Cerebellar nuclear complex (tissue), 1 donor: ENCODE measurements around the gene TMEM161B.
"Not testable (repeated sequence)": the region's sequence is repeated elsewhere in the genome, so short reads cannot be mapped to it uniquely, and the experiment has no call there.

Source experiments
- DNase-seq, 2 experiments: peaks; one replicate each; lab custom pipeline; 2025; lab: John Stamatoyannopoulos, UW

TMEM161B gene

GRCh38 chr5:88248743-88249540 lies 19.7 kb downstream of the TMEM161B start:
- DNase-seq, result no peak

- DNase-seq, result no peak
These were observed 20.6 kb downstream of the TMEM161B start for GRCh38 chr5:88248094-88248493.

GRCh38 chr5:88245893-88246244 lies 22.8 kb downstream of the TMEM161B start:
- no peak for DNase-seq

GRCh38 chr5:88245241-88245892 lies 23.3 kb downstream of the TMEM161B start:
- DNase-seq, result no peak

GRCh38 chr5:88244686-88245085 lies 24.0 kb downstream of the TMEM161B start:
- no peak for DNase-seq

- not testable (repeated sequence) for DNase-seq
These were observed 25.2 kb downstream of the TMEM161B start for GRCh38 chr5:88243493-88243892.

GRCh38 chr5:88238732-88239131 lies 29.9 kb downstream of the TMEM161B start:
- no peak for DNase-seq

- no peak for DNase-seq
These were observed 31.6 kb downstream of the TMEM161B start for GRCh38 chr5:88236866-88237642.

- DNase-seq, result no peak
These were observed 32.8 kb downstream of the TMEM161B start for GRCh38 chr5:88235828-88236227.

GRCh38 chr5:88235346-88235745 lies 33.3 kb downstream of the TMEM161B start:
- no peak for DNase-seq

- DNase-seq, result no peak
These were observed 38.0 kb downstream of the TMEM161B start for GRCh38 chr5:88230546-88231066.

GRCh38 chr5:88226881-88227450 lies 41.7 kb downstream of the TMEM161B start:
- DNase-seq, result no peak

GRCh38 chr5:88214655-88215054 lies 54.0 kb downstream of the TMEM161B start:
- no peak for DNase-seq

GRCh38 chr5:88207575-88207974 lies 61.1 kb downstream of the TMEM161B start:
- no peak for DNase-seq

GRCh38 chr5:88203981-88204750 lies 64.5 kb downstream of the TMEM161B start:
- no peak for DNase-seq

GRCh38 chr5:88195636-88196035 lies 73.0 kb downstream of the TMEM161B start:
- no peak for DNase-seq

GRCh38 chr5:88193896-88194295 lies 74.7 kb downstream of the TMEM161B start:
- no peak for DNase-seq

GRCh38 chr5:88190106-88190834 lies 78.4 kb downstream of the TMEM161B start:
- no peak for DNase-seq

- not testable (repeated sequence) for DNase-seq
These were observed 79.2 kb downstream of the TMEM161B start for GRCh38 chr5:88189484-88189883.

- DNase-seq, result no peak
These were observed 80.0 kb downstream of the TMEM161B start for GRCh38 chr5:88188458-88189132.
